Stomach (tissue), 9 donors: ENCODE results near the gene NCOR1. TPM values are rescaled to one million over a fixed set of nuclear protein-coding genes. Genes with fewer than 3 reads are reported as not detected.
"Not testable (repeated sequence)": the region's sequence is repeated elsewhere in the genome, so short reads cannot be mapped to it uniquely, and the experiment has no call there.

Experiments
- DNase-seq, 2 donors: peaks; one replicate each; pipeline versions ENCODE4 v3.0.0 to v3.0.0-alpha.2; 2013 to 2019
- H3K27ac ChIP-seq, 5 donors: fragments of 200-600 bp in 4 of 5; sonication (generic) in 4 of 5; one replicate each; pipeline ENCODE4 v1.5.1; 2013 to 2019; ENCODE audit warnings: mild to moderate bottlenecking in 1 of 5, moderate library complexity in 1 of 5
- H3K27me3 ChIP-seq, 3 donors: fragments of 200-600 bp; sonication (generic); one replicate each; pipeline ENCODE4 v1.5.1; 2017 to 2019; ENCODE audit warnings: mixed run types in 1 of 3
- H3K36me3 ChIP-seq, 4 donors: fragments of 200-600 bp; sonication (generic); 1 replicate in 3 of 4; 2 replicates in 1 of 4; pipeline ENCODE4 v1.5.1; 2016 to 2019
- H3K4me1 ChIP-seq, 4 donors: fragments of 200-600 bp; sonication (generic); one replicate each; pipeline ENCODE4 v1.5.1; 2016 to 2019
- H3K4me3 ChIP-seq, 4 donors: fragments of 200-600 bp; sonication (generic) in 3 of 4; one replicate each; pipeline ENCODE4 v1.5.1; 2016 to 2019; ENCODE audit warnings: mild to moderate bottlenecking in 1 of 4
- H3K9me3 ChIP-seq, 4 donors: fragments of 200-600 bp; sonication (generic); one replicate each; pipeline ENCODE4 v1.5.1; 2016 to 2019
- EP300 ChIP-seq: sonication (generic); formaldehyde crosslinking; IDR thresholded peaks from one replicate; pipeline ENCODE4 v1.6.1; 2017; ENCODE audit warnings: antibody characterized with exemption
- POLR2A ChIP-seq, 4 donors: fragments of 450-650 bp; IDR thresholded peaks; one replicate each; pipeline ENCODE4 v1.6.1; 2016; ENCODE audit warnings: antibody characterized with exemption in 4 of 4, control low read depth in 2 of 4, mild to moderate bottlenecking in 1 of 4, moderate library complexity in 1 of 4
- POLR2AphosphoS5 ChIP-seq, 3 donors: sonication (generic); formaldehyde crosslinking; IDR thresholded peaks; one replicate each; pipeline ENCODE4 v1.6.1; 2016; ENCODE audit warnings: antibody characterized with exemption in 3 of 3
- WGBS, 5 donors: extraction: QIAGEN DNeasy Blood & Tissue Kit in 3 of 5; methylation state at CpG; one replicate each; pipeline versions ENCODE4 v1.1.5 to v1.1.7; 2013 to 2018; 5-methylcytosine and 5-hydroxymethylcytosine counted together
- intact Hi-C: fragments of 100-400 bp; cut with DNase I; formaldehyde crosslinking; loops from one replicate; pipeline ENCODE4 v1.15.1; 2023; ENCODE audit warnings: low total_unique reads
- polyA plus RNA-seq, 3 donors: library from polyadenylated mRNA; stranded (reverse); fragments of 200-250 nt; gene quantifications; one replicate each; pipeline ENCODE4 v1.2.3, GENCODE V29; 2013
- total RNA-seq, 5 donors: library from RNA; depleted of rRNA; stranded (reverse); fragments of >200 nt; gene quantifications; one replicate each; pipeline versions ENCODE4 v1.1.0 to v1.2.3, GENCODE V29; 2014 to 2016
- TF ChIP-seq, protein P1 (sequence below), 7 experiments: fragments of 450-650 bp in 4 of 7; fragments of 200-600 bp in 3 of 7; sonication (generic) in 3 of 7; IDR thresholded peaks; one replicate each; pipeline ENCODE4 v1.5.1; 2016 to 2019; ENCODE audit warnings: antibody characterized with exemption in 7 of 7, control low read depth in 2 of 7, mild to moderate bottlenecking in 1 of 7
- donor health status: healthy with polysubstance abuse.
- donor health status: Bipolar disorder and iron deficiency.
- donor health status: healthy.

Gene NCOR1
- total and polyA plus RNA-seq, 8 donors: 28.7 to 444 (median 255) TPM

DNA sequence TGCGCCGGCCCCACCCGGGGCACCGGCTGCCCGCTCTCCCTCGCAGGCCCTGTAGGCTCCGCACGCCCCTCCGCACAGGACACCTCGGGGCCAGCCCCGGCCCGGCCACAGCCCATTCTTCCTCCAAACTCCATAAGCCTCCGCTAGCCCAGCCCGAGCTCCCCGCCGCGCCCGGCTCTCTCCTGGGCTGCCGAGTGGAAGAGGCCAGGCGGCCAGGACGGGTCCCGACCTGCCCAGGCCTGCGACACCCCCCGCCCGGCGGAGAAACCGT is 397 bp downstream of the NCOR1 start:
- DNase-seq: peak; percentile 47 to 74
- Histone ChIP-seq H3K36me3 (peaks cover 0 to 7% (median 6%) of the 10 kb centered on the region in 4 donors), H3K27ac (peak overlapping the region; percentile 95 to 98 (median 97)), H3K27me3 (no peaks in the 10 kb centered on the region), H3K4me3 (peak overlapping the region; percentile 82 to 97 (median 94)), H3K4me1 (peaks cover 17 to 72% (median 60%) of the 10 kb centered on the region in 4 donors), H3K9me3 (no peaks in the 10 kb centered on the region)
- intact Hi-C loops: no loop called here
- TF ChIP-seq EP300: no peak
- TF ChIP-seq, protein P1, sequence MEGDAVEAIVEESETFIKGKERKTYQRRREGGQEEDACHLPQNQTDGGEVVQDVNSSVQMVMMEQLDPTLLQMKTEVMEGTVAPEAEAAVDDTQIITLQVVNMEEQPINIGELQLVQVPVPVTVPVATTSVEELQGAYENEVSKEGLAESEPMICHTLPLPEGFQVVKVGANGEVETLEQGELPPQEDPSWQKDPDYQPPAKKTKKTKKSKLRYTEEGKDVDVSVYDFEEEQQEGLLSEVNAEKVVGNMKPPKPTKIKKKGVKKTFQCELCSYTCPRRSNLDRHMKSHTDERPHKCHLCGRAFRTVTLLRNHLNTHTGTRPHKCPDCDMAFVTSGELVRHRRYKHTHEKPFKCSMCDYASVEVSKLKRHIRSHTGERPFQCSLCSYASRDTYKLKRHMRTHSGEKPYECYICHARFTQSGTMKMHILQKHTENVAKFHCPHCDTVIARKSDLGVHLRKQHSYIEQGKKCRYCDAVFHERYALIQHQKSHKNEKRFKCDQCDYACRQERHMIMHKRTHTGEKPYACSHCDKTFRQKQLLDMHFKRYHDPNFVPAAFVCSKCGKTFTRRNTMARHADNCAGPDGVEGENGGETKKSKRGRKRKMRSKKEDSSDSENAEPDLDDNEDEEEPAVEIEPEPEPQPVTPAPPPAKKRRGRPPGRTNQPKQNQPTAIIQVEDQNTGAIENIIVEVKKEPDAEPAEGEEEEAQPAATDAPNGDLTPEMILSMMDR (IDR thresholded peaks at IDR 0.05): no peak
- TF ChIP-seq POLR2AphosphoS5 (IDR thresholded peaks at IDR 0.05): no peak
- TF ChIP-seq POLR2A (IDR thresholded peaks at IDR 0.05): no peak
- 0% methylated on average over 16 to 27 of the region's 27 CpGs for WGBS, 5 donors

- Histone ChIP-seq H3K27me3 (no peaks in the 10 kb centered on the region), H3K4me1 (peaks cover 17 to 69% (median 59%) of the 10 kb centered on the region in 4 donors), H3K36me3 (peaks cover 0 to 6% (median 4%) of the 10 kb centered on the region in 4 donors), H3K9me3 (no peaks in the 10 kb centered on the region), H3K27ac (peak overlapping the region; percentile 95 to 98 (median 97)), H3K4me3 (peak overlapping the region; percentile 82 to 97 (median 94))
- WGBS, 5 donors: 2 to 6% (median 3%) methylated on average over 16 of the region's 16 CpGs
- TF ChIP-seq EP300: no peak
- no peak for TF ChIP-seq POLR2A (IDR thresholded peaks at IDR 0.05)
- TF ChIP-seq POLR2AphosphoS5 (IDR thresholded peaks at IDR 0.05): no peak
- TF ChIP-seq, protein P1 (IDR thresholded peaks at IDR 0.05): no peak
- intact Hi-C loops: no loop called here
- DNase-seq: no peak
These were observed 938 bp downstream of the NCOR1 start for GRCh38 chr17:16214190-16215001.

DNA sequence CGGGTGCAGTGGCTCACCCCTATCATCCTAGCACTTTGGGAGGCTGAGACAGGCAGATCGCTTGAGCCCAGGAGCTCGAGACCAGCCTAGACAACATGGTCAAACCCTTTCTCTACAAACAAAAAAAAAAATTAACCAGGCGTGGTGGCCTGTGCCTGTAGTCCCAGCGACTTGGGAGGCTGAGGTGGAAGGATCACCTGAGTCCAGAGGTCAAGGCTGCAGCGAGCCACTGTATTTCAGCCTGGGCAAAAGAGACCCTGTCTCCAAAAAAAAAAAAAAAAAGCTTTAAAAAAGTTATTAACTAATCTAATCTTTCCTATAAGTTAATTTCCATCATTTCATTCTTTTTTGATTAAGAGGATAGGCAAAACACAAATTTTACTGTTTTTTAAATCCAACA is 2.5 kb downstream of the NCOR1 start:
- TF ChIP-seq, protein P1 (IDR thresholded peaks at IDR 0.05): no peak
- TF ChIP-seq POLR2AphosphoS5 (IDR thresholded peaks at IDR 0.05) (no peak), EP300 (no peak), POLR2A (IDR thresholded peaks at IDR 0.05) (no peak)
- intact Hi-C loops: no loop called here
- Histone ChIP-seq H3K4me1 (peaks cover 17 to 68% (median 50%) of the 10 kb centered on the region in 4 donors), H3K9me3 (no peaks in the 10 kb centered on the region), H3K27ac (no peak overlapping the region), H3K4me3 (peak overlapping the region in 1 of 4 donors; percentile 93), H3K36me3 (no peaks in the 10 kb centered on the region), H3K27me3 (no peaks in the 10 kb centered on the region)
- 69 to 82% (median 71%) methylated on average over 6 of the region's 6 CpGs for WGBS, 5 donors
- no peak for DNase-seq

DNA sequence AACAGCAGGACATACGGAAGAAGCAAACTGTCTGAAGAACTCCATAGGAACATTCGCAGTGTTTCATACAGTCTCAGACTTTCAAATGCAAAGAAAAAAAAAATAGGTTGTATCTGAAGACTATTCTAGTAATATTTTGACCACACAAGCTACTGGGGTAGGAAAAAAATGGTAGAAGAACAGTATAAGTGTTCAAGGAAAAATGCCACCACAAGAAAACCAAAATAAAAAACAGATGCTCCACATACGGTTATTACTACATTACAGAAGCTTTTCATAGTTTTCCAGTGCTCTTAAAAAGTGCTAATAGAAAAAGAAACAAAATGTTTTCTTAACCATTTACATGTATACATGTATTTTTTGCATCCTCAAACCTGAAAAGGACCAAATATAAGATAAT is 3.7 kb downstream of the NCOR1 start:
- H3K27ac ChIP-seq: no peak overlapping the region
- H3K4me1 ChIP-seq: peaks cover 25 to 69% (median 48%) of the 10 kb centered on the region in 4 donors
- no peaks in the 10 kb centered on the region for H3K9me3 ChIP-seq
- intact Hi-C loops: no loop called here
- WGBS, 5 donors: 68 to 82% (median 71%) methylated on average over 3 of the region's 3 CpGs
- no peak for TF ChIP-seq POLR2A (IDR thresholded peaks at IDR 0.05)
- TF ChIP-seq EP300: no peak
- TF ChIP-seq, protein P1 (IDR thresholded peaks at IDR 0.05): no peak
- TF ChIP-seq POLR2AphosphoS5 (IDR thresholded peaks at IDR 0.05): no peak
- H3K36me3 ChIP-seq: no peaks in the 10 kb centered on the region
- H3K4me3 ChIP-seq: no peak overlapping the region
- DNase-seq: no peak
- no peaks in the 10 kb centered on the region for H3K27me3 ChIP-seq

DNA sequence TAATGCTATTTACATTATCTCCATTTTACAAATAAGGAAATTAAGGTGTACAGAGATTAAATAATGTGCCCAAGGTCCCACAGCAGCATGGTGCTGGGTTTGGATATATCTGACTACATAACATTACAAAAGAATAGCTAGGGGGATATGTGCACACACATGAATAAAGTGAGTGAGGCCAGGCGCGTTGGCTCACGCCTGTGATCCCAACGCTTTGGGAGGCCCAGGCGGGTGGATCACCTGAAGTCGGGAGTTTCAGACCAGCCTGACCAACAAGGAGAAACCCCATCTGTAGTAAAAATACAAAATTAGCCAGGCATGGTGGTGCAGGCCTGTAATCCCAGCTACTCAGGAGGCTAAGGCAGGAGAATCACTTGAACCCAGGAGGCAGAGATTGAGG is 10.6 kb downstream of the NCOR1 start:
- Histone ChIP-seq H3K27ac (peak overlapping the region; percentile 45 to 84 (median 77)), H3K4me3 (peak overlapping the region in 1 of 4 donors; percentile 6), H3K4me1 (peaks cover 48 to 92% (median 67%) of the 10 kb centered on the region in 4 donors)
- H3K36me3 ChIP-seq, intact Hi-C loops, H3K9me3 ChIP-seq, H3K27me3 ChIP-seq: not testable (repeated sequence)
- 28 to 66% (median 53%) methylated on average over 6 of the region's 6 CpGs for WGBS, 5 donors
- DNase-seq: peak in 1 of 2 donors; percentile 7

DNA sequence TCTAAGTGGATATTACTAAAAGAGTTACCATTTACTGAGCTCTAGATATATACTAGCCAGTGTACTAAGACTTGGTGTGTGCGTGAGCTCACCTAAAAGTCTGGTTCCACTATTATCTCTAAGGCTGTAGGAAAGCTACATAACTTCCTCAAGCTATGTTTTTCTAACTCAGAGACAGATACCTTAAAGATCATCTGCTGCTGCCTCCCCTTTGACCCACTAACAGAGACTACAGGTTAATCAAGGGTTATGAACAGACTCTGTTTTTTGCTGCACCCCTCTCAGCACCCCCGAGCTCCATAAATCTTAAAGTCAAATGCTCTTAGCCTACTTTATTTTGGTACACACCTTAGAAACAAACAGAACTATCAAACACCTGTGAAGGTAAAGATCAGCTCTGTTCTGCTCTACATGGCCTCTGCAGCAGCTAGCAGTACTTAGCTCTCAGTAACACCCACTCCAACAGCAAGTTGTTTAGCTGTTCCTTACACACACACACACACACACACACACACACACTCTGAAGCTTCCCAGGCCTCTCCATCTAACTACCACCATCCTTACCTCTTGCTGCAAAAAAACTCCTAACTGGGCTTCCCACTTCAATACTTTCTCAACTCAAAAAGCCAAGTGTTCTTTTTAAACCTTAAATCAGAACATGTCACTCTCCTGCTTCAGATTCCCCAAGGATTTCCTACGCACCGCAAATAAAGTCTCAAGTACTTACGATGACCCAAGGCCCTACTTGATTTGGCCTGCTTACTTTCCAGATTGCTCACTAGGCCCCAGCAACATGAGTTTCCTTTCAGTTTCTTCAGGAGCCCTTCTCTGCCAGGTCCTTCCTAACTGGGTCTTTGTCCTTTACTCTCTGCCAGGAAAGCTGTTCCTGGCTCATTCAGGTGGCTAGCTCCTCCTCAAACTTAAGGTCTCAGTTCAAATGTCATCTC is 12.5 kb downstream of the NCOR1 start:
- H3K9me3 ChIP-seq, intact Hi-C loops, H3K36me3 ChIP-seq, H3K27me3 ChIP-seq: not testable (repeated sequence)
- peak overlapping the region; percentile 52 to 84 (median 81) for H3K27ac ChIP-seq
- peaks cover 48 to 96% (median 75%) of the 10 kb centered on the region in 4 donors for H3K4me1 ChIP-seq
- 25 to 47% (median 28%) methylated on average over 5 of the region's 5 CpGs for WGBS, 5 donors
- peak in 1 of 2 donors; percentile 26 for DNase-seq
- H3K4me3 ChIP-seq: peak overlapping the region in 1 of 4 donors; percentile 13
